H54 (cell line): ENCODE data around the gene DLGAP1.

ENCODE experiments used
- DNase-seq: peaks from one replicate; pipeline ENCODE4 v3.0.0; 2011; ENCODE audit warnings: low spot score, mixed read lengths; ENCODE audit not compliant: insufficient read length
- FAIRE-seq: peaks from 3 replicates; lab custom pipeline; 2011; peaks lifted over from hg19 to GRCh38; lab: Jason Lieb, UNC
- POLR2A ChIP-seq: IDR thresholded peaks from 2 replicates; pipeline ENCODE4 v1.6.1; 2011; ENCODE audit warnings: low read depth, mild to moderate bottlenecking, low read length

Gene DLGAP1

GRCh38 chr18:3547891-3548615 is 907.1 kb downstream of the DLGAP1 start:
- DNase-seq (no peak), FAIRE-seq (no peak)
- no peak for TF ChIP-seq POLR2A

GRCh38 chr18:3546106-3546505 is 909.0 kb downstream of the DLGAP1 start:
- FAIRE-seq (no peak), DNase-seq (no peak)
- no peak for TF ChIP-seq POLR2A

- TF ChIP-seq POLR2A, result no peak
- no peak for FAIRE-seq
- DNase-seq, result no peak
Measured at GRCh38 chr18:3544537-3544936, 910.6 kb downstream of the DLGAP1 start.

GRCh38 chr18:3541549-3542386 is 913.3 kb downstream of the DLGAP1 start:
- DNase-seq (no peak), FAIRE-seq (no peak)
- no peak for TF ChIP-seq POLR2A

- FAIRE-seq (no peak), DNase-seq (no peak)
Measured at GRCh38 chr18:3540805-3541548, 914.1 kb downstream of the DLGAP1 start.

GRCh38 chr18:3538954-3539617 is 916.0 kb downstream of the DLGAP1 start:
- FAIRE-seq (no peak), DNase-seq (no peak)
- no peak for TF ChIP-seq POLR2A

More at GRCh38 chr18:3540805-3541548, 914.1 kb downstream of the DLGAP1 start:
- TF ChIP-seq POLR2A, result no peak

GRCh38 chr18:3538456-3538855 is 916.7 kb downstream of the DLGAP1 start:
- FAIRE-seq (no peak), DNase-seq (no peak)
- no peak for TF ChIP-seq POLR2A

GRCh38 chr18:3530807-3531206 is 924.3 kb downstream of the DLGAP1 start:
- FAIRE-seq, result no peak
- TF ChIP-seq POLR2A, result no peak
- no peak for DNase-seq

GRCh38 chr18:3529601-3530000 is 925.5 kb downstream of the DLGAP1 start:
- FAIRE-seq, result no peak
- no peak for TF ChIP-seq POLR2A
- no peak for DNase-seq

GRCh38 chr18:3529077-3529476 is 926.0 kb downstream of the DLGAP1 start:
- no peak for FAIRE-seq
- no peak for DNase-seq
- no peak for TF ChIP-seq POLR2A

GRCh38 chr18:3528231-3528630 is 926.9 kb downstream of the DLGAP1 start:
- FAIRE-seq, result no peak
- no peak for TF ChIP-seq POLR2A
- no peak for DNase-seq

GRCh38 chr18:3526421-3527354 is 928.4 kb downstream of the DLGAP1 start:
- DNase-seq, result no peak

More at GRCh38 chr18:3526421-3527354, 928.4 kb downstream of the DLGAP1 start:
- TF ChIP-seq POLR2A, result no peak
- FAIRE-seq, result no peak
